Fibroblast of villous mesenchyme (primary cell): ENCODE data around the gene TNFSF4. TPM values are rescaled to one million over a fixed set of nuclear protein-coding genes. Genes with fewer than 3 reads are reported as not detected.
A peak's percentile ranks its signal among the peaks of the same experiment; 100 is the strongest.

Source experiments
- DNase-seq: peaks from one replicate; pipeline ENCODE4 v3.0.0-alpha.2; 2010; ENCODE audit warnings: low read depth
- H3K4me3 ChIP-seq: 2 replicates; pipeline ENCODE4 v1.5.1; 2011; ENCODE audit warnings: low read depth, mild to moderate bottlenecking, low read length
- CTCF ChIP-seq: IDR thresholded peaks from 2 replicates; pipeline ENCODE4 v1.5.1; 2012; ENCODE audit warnings: low read depth, mild to moderate bottlenecking, low read length; ENCODE audit not compliant: insufficient read depth
- total RNA-seq: library from RNA; depleted of rRNA; stranded (reverse); fragments of >200 nt; gene quantifications from 2 replicates; pipeline ENCODE4 v1.2.3, GENCODE V29; 2012

The TNFSF4 gene
- total RNA-seq, 1 donor: 127 TPM

GRCh38 chr1:173210716-173211231 lies 3.6 kb upstream of the TNFSF4 start:
- DNase-seq: no peak
- no peak overlapping the region for H3K4me3 ChIP-seq
- TF ChIP-seq CTCF: no peak

DNA sequence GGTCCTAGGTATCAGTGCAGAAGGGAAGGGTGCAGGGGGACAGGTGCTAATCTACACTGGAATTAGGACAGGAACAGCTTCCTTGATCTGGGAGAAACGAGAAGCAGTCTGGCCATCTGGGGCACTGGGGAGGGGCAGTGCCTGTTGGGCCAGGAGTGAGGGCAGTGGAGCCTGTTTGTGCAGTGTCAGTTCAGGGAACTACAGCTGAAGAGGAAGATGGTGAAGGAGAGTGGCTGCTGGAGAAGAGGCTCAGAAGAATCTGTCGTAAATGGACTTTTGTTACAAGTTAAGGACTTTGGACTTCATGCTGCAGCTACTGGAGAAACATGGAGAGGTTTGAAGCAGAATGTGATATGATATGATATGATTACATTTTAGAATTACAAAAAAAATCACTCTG lies 3.2 kb upstream of the TNFSF4 start:
- DNase-seq: no peak
- H3K4me3 ChIP-seq: no peak overlapping the region
- TF ChIP-seq CTCF: no peak

DNA sequence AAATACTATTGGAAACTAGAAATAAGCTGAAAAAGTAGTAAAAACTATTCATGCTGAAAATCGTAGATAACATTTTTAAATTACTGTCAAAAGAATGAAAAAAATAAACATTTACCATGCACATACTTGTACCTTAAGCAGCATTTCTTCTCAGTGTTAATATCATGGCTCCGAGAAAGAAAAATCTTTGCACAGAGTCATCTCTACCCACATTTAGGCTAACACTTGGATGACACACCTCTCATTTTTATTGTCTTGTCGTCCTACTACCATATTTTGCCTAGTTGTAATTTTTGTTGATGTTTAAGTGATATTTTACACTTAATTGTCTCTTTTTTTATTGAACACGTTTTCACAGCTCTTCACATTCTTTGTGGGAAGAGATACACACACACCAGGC lies 1.7 kb upstream of the TNFSF4 start:
- H3K4me3 ChIP-seq: no peak overlapping the region
- no peak for DNase-seq
- no peak for TF ChIP-seq CTCF

GRCh38 chr1:173208146-173208545 lies 1.0 kb upstream of the TNFSF4 start:
- DNase-seq: no peak

GRCh38 chr1:173205146-173206051 lies 1.7 kb downstream of the TNFSF4 start:
- H3K4me3 ChIP-seq: peak overlapping the region; percentile 62
- DNase-seq: peak; percentile 97
- TF ChIP-seq CTCF: no peak

More at GRCh38 chr1:173208146-173208545, 1.0 kb upstream of the TNFSF4 start:
- no peak overlapping the region for H3K4me3 ChIP-seq
- no peak for TF ChIP-seq CTCF

GRCh38 chr1:173204693-173205092 lies 2.4 kb downstream of the TNFSF4 start:
- TF ChIP-seq CTCF: no peak
- DNase-seq: no peak
- H3K4me3 ChIP-seq: peak overlapping the region; percentile 62
